Ectodermal cell (in vitro differentiated cells): Measurements from ENCODE around the gene RMDN2.
"Not testable (repeated sequence)": the region's sequence is repeated elsewhere in the genome, so short reads cannot be mapped to it uniquely, and the experiment has no call there.

Source experiments
- H3K27ac ChIP-seq: 2 replicates; pipeline ENCODE4 v1.7.0; 2013; ENCODE audit warnings: mild to moderate bottlenecking, low read depth, low read length; ENCODE audit not compliant: insufficient read depth, poor library complexity, severe bottlenecking
- H3K27me3 ChIP-seq: 2 replicates; pipeline ENCODE4 v1.7.0; 2013; ENCODE audit warnings: mild to moderate bottlenecking, low read length; ENCODE audit not compliant: insufficient read depth, control insufficient read depth, poor library complexity, severe bottlenecking
- H3K36me3 ChIP-seq: one replicate; pipeline ENCODE4 v1.7.0; 2013; ENCODE audit warnings: low read length; ENCODE audit not compliant: control insufficient read depth, insufficient read depth
- H3K4me1 ChIP-seq: one replicate; pipeline ENCODE4 v1.7.0; 2013; ENCODE audit warnings: low read length; ENCODE audit not compliant: control insufficient read depth, insufficient read depth
- H3K4me3 ChIP-seq: 2 replicates; pipeline ENCODE4 v1.7.0; 2013; ENCODE audit warnings: low read depth, low read length, control low read depth; ENCODE audit not compliant: insufficient read depth
- H3K9me3 ChIP-seq: 2 replicates; pipeline ENCODE4 v1.7.0; 2013; ENCODE audit warnings: mild to moderate bottlenecking, low read length, moderate library complexity; ENCODE audit not compliant: control insufficient read depth
- WGBS, 2 experiments: methylation state at CpG; one replicate each; pipeline ENCODE4 v1.1.7; 2013; ENCODE audit warnings: missing lambda C conversion rate in 2 of 2; 5-methylcytosine and 5-hydroxymethylcytosine counted together

The RMDN2 gene

GRCh38 chr2:37926635-37927034 lies 1.5 kb downstream of the RMDN2 start:
- Histone ChIP-seq H3K27ac (no peak overlapping the region), H3K36me3 (no peaks in the 10 kb centered on the region), H3K4me3 (no peak overlapping the region), H3K4me1 (no peaks in the 10 kb centered on the region), H3K27me3 (peaks cover 12% of the 10 kb centered on the region), H3K9me3 (no peaks in the 10 kb centered on the region)
- 94 to 97% methylated on average over 6 of the region's 6 CpGs for WGBS, 2 experiments

GRCh38 chr2:37928377-37928776 lies 3.3 kb downstream of the RMDN2 start:
- H3K9me3 ChIP-seq = no peaks in the 10 kb centered on the region
- H3K27ac ChIP-seq = no peak overlapping the region
- no peak overlapping the region for H3K4me3 ChIP-seq
- 95 to 98% methylated on average over 2 of the region's 2 CpGs for WGBS, 2 experiments
- H3K27me3 ChIP-seq = peaks cover 3% of the 10 kb centered on the region
- H3K4me1 ChIP-seq = no peaks in the 10 kb centered on the region
- no peaks in the 10 kb centered on the region for H3K36me3 ChIP-seq

DNA sequence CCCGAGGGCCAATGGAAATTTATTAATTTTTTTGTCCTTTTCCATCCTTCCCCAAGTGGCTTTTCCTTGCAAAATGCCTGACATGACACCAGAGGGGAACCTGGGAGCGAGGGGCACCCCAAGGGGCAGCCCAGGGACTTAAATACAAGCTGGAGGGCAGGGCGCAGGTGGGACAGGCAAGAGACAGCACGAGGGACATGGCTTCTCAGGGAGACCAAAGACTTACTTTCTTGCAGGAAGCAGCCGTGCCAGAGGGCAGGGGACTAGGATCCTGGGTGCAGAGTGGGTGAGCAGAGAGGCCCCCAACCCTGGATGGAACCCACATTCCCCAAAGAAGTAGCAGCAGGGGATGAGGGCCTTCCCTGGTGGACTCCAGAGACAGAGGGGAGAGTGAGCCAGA lies 5.3 kb downstream of the RMDN2 start:
- not testable (repeated sequence) for H3K4me3 ChIP-seq, H3K4me1 ChIP-seq, H3K9me3 ChIP-seq, H3K27ac ChIP-seq, H3K36me3 ChIP-seq, H3K27me3 ChIP-seq
- WGBS, 2 experiments = 88 to 95% methylated on average over 5 of the region's 5 CpGs

DNA sequence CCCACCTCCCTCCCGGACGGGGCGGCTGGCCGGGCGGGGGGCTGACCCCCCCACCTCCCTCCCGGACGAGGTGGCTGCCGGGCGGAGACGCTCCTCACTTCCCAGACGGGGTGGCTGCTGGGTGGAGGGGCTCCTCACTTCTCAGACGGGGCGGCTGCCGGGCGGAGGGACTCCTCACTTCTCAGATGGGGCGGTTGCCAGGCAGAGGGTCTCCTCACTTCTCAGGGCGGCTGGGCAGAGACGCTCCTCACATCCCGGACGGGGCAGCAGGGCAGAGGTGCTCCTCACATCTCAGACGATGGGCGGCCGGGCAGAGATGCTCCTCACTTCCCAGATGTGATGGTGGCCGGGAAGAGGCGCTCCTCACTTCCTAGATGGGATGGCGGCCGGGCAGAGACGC lies 7.8 kb downstream of the RMDN2 start:
- WGBS, 2 experiments = 90 to 96% methylated on average over 13 of the region's 28 CpGs
- H3K4me3 ChIP-seq, H3K27me3 ChIP-seq, H3K4me1 ChIP-seq, H3K9me3 ChIP-seq, H3K27ac ChIP-seq, H3K36me3 ChIP-seq: not testable (repeated sequence)

DNA sequence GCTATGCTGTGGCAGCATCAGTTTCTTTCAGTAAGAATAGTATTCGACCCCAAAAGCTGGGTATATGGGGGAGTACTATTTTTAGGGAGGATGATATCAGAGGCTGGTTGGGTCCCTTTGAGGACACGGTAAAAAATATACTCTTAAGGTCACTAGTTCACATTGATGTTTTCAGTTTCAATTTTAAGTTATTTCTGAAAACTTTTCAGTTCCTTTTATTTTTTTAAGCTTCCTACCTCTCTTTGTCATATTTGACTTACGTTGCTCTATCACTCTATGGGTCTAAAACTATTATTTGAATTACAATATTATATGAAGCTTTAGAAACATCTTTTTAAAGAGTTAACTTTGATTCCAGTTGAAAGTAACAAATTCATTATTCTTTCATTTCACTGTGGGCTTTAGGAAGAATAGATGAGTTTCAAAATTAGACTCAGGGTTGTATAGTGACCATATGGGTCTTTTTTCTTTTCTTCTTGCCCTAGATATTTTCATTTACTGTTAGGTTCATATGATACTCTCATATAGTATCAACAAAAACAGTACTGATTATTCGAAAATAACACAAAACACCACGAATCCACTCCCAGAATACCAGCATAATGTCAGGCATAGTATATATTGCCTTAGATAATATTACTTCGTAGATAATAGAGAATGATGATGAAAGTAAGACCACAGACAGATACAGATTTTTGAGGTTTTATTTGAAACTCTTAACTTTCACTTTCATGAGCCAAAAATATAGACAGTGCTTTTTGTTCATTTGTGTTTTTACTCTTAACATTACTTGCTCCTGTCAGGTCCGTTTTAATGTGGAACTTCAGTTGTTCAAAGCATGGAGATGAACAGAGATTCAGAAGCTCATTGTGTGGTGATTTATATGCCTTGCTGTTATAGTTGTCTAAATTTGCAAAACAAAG lies 9.8 kb downstream of the RMDN2 start:
- 90 to 92% methylated on average over 4 to 5 of the region's 7 CpGs for WGBS, 2 experiments
- Histone ChIP-seq H3K9me3 (no peaks in the 10 kb centered on the region), H3K36me3 (no peaks in the 10 kb centered on the region), H3K4me3 (no peak overlapping the region), H3K27me3 (no peaks in the 10 kb centered on the region), H3K4me1 (no peaks in the 10 kb centered on the region), H3K27ac (no peak overlapping the region)

GRCh38 chr2:37937568-37937967 lies 12.5 kb downstream of the RMDN2 start:
- H3K27ac ChIP-seq, H3K9me3 ChIP-seq, H3K27me3 ChIP-seq, H3K4me1 ChIP-seq, H3K36me3 ChIP-seq, H3K4me3 ChIP-seq: not testable (repeated sequence)
- WGBS, 2 experiments = 67 to 100% methylated on average over 1 of the region's 1 CpG

DNA sequence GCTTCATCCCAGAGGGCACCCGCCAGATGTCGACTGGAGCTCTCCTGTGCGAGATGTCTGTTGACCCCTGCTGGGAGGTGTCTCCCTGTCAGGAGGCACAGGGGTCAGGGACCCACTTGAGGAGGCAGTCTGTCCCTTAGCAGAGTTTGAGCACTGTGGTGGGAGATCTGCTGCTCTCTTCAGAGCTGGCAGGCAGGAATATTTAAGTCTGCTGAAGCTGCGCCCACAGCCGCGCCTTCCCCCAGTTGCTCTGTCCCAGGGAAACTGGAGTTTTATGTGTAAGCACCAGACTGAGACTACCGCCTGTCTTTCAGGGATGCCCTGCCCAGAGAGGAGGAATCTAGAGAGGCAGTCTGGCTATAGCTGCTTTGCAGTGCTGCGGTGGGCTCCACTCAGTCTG lies 16.2 kb downstream of the RMDN2 start:
- WGBS, 2 experiments = 96% methylated on average over 8 of the region's 8 CpGs

GRCh38 chr2:37944268-37944667 lies 19.2 kb downstream of the RMDN2 start:
- Histone ChIP-seq H3K9me3 (no peaks in the 10 kb centered on the region), H3K4me3 (no peak overlapping the region), H3K27ac (no peak overlapping the region), H3K4me1 (no peaks in the 10 kb centered on the region), H3K36me3 (no peaks in the 10 kb centered on the region), H3K27me3 (no peaks in the 10 kb centered on the region)
- 98 to 100% methylated on average over 2 of the region's 2 CpGs for WGBS, 2 experiments

More for the DNA sequence above, 16.2 kb downstream of the RMDN2 start:
- H3K27ac ChIP-seq, H3K27me3 ChIP-seq, H3K9me3 ChIP-seq, H3K4me3 ChIP-seq, H3K36me3 ChIP-seq, H3K4me1 ChIP-seq: not testable (repeated sequence)

DNA sequence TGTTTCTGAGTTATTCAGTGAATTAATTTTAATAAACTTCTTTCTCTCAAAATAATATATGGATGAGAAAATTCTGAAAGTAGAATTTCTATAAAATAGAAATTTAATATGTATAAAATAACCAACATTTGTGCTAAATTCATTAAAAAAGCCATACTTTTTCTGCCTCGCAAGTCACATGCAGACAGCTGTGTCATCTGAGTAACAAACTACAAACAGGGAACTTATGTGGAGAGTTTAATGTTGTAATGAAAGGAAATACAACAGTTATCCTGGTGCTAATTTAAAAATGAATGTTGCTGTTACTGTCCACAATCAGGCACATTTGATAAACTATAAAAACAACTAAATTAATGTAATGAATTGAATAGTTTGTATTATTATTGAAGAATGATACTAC lies 22.2 kb downstream of the RMDN2 start:
- H3K4me1 ChIP-seq = no peaks in the 10 kb centered on the region
- no peaks in the 10 kb centered on the region for H3K27me3 ChIP-seq
- H3K36me3 ChIP-seq = no peaks in the 10 kb centered on the region
- no peaks in the 10 kb centered on the region for H3K9me3 ChIP-seq
- WGBS, 2 experiments = 93% methylated on average over 1 of the region's 1 CpG; no CpG with 5 or more reads in 1 of the 2 experiments
- no peak overlapping the region for H3K4me3 ChIP-seq
- no peak overlapping the region for H3K27ac ChIP-seq

GRCh38 chr2:37962018-37962739 lies 37.1 kb downstream of the RMDN2 start:
- not testable (repeated sequence) for H3K27me3 ChIP-seq, H3K9me3 ChIP-seq, H3K36me3 ChIP-seq, H3K4me1 ChIP-seq, H3K27ac ChIP-seq, H3K4me3 ChIP-seq
- WGBS, 2 experiments = 72 to 75% methylated on average over 7 of the region's 7 CpGs
